HEK293 (cell line): ENCODE results near the gene UNC13A.

ENCODE experiments used
- CTCF ChIA-PET: fragments of 350-600 bp; formaldehyde crosslinking; extraction: SDS; loops from one replicate; lab custom pipeline; 2021; ENCODE audit warnings: antibody characterized with exemption; lab: Yijun Ruan, JAX
- POLR2A ChIA-PET: fragments of 300-600 bp; formaldehyde crosslinking; extraction: SDS; loops from one replicate; lab custom pipeline; 2020; ENCODE audit warnings: antibody characterized with exemption, inconsistent platforms; lab: Yijun Ruan, JAX
- H3K27ac ChIP-seq: fragments of 200-500 bp; sonication (Bioruptor generic); 2 replicates; pipeline ENCODE4 v1.5.1; 2014; ENCODE audit warnings: low read depth, low read length, control low read depth, inconsistent platforms; ENCODE audit errors: extremely low read depth
- H3K36me3 ChIP-seq, 2 experiments: fragments of 200-500 bp in 1 of 2; sonication (Bioruptor generic) in 1 of 2; 1 replicate in 1 of 2; 2 replicates in 1 of 2; pipeline ENCODE4 v1.5.1; 2014 to 2017; ENCODE audit warnings: inconsistent platforms in 2 of 2, low read length in 2 of 2; ENCODE audit not compliant: control insufficient read depth in 2 of 2, insufficient read depth in 1 of 2
- H3K4me1 ChIP-seq: fragments of 200-500 bp; sonication (Bioruptor generic); 2 replicates; pipeline ENCODE4 v1.5.1; 2014; ENCODE audit warnings: mild to moderate bottlenecking, low read length, inconsistent platforms; ENCODE audit not compliant: control insufficient read depth, insufficient read depth
- H3K4me3 ChIP-seq: 2 replicates; pipeline ENCODE4 v1.5.1; 2011; ENCODE audit warnings: low read depth, mild to moderate bottlenecking, control low read depth, low read length, moderate library complexity
- H3K9me3 ChIP-seq: fragments of 200-500 bp; sonication (Bioruptor generic); 2 replicates; pipeline ENCODE4 v1.5.1; 2014; ENCODE audit warnings: low read depth, low read length, inconsistent platforms; ENCODE audit not compliant: control insufficient read depth, insufficient read depth
- EGR2 ChIP-seq: fragments of 450-650 bp; formaldehyde crosslinking; IDR thresholded peaks from 2 replicates; pipeline ENCODE4 v1.5.1; 2016; ENCODE audit warnings: low read depth, missing biosample characterization, missing genetic modification characterization
- KLF1 ChIP-seq: fragments of 450-650 bp; formaldehyde crosslinking; IDR thresholded peaks from 2 replicates; pipeline ENCODE4 v1.5.1; 2016; ENCODE audit warnings: missing biosample characterization, missing genetic modification characterization
- KLF9 ChIP-seq: fragments of 450-650 bp; formaldehyde crosslinking; IDR thresholded peaks from 2 replicates; pipeline ENCODE4 v1.5.1; 2016; ENCODE audit warnings: missing biosample characterization, missing genetic modification characterization, low read depth
- MEIS1 ChIP-seq: sonication (generic); formaldehyde crosslinking; IDR thresholded peaks from 2 replicates; pipeline ENCODE4 v1.8.1; 2022; ENCODE audit warnings: missing genetic modification reagents, mild to moderate bottlenecking, borderline replicate concordance
- MZF1 ChIP-seq: fragments of 450-650 bp; formaldehyde crosslinking; IDR thresholded peaks from 2 replicates; pipeline ENCODE4 v1.5.1; 2017; ENCODE audit warnings: missing biosample characterization, missing genetic modification characterization, borderline replicate concordance
- OSR2 ChIP-seq: fragments of 450-650 bp; formaldehyde crosslinking; IDR thresholded peaks from 2 replicates; pipeline ENCODE4 v1.5.1; 2016; ENCODE audit warnings: missing biosample characterization, missing genetic modification characterization
- SP2 ChIP-seq: fragments of 450-650 bp; formaldehyde crosslinking; IDR thresholded peaks from 2 replicates; pipeline ENCODE4 v1.5.1; 2016; ENCODE audit warnings: missing biosample characterization, missing genetic modification characterization
- SP3 ChIP-seq: fragments of 450-650 bp; formaldehyde crosslinking; IDR thresholded peaks from 2 replicates; pipeline ENCODE4 v1.5.1; 2016; ENCODE audit warnings: missing biosample characterization, missing genetic modification characterization
- ZFHX2 ChIP-seq: fragments of 450-650 bp; formaldehyde crosslinking; conservative IDR thresholded peaks from 2 replicates; pipeline ENCODE4 v1.5.1; 2016; ENCODE audit warnings: missing biosample characterization, missing genetic modification characterization
- ZNF140 ChIP-seq: fragments of 450-650 bp; formaldehyde crosslinking; IDR thresholded peaks from 2 replicates; pipeline ENCODE4 v1.5.1; 2016; ENCODE audit warnings: missing biosample characterization, missing genetic modification characterization
- ZNF214 ChIP-seq: fragments of 450-650 bp; formaldehyde crosslinking; IDR thresholded peaks from 2 replicates; pipeline ENCODE4 v1.5.1; 2017; ENCODE audit warnings: missing biosample characterization, mild to moderate bottlenecking, missing genetic modification characterization, borderline replicate concordance
- ZNF302 ChIP-seq: fragments of 450-650 bp; formaldehyde crosslinking; IDR thresholded peaks from 2 replicates; pipeline ENCODE4 v1.5.1; 2016; ENCODE audit warnings: missing biosample characterization, missing genetic modification characterization, low read depth
- ZNF341 ChIP-seq: fragments of 450-650 bp; formaldehyde crosslinking; IDR thresholded peaks from 2 replicates; pipeline ENCODE4; 2016; ENCODE audit warnings: low read depth, missing biosample characterization, missing genetic modification characterization
- ZNF366 ChIP-seq: fragments of 450-650 bp; formaldehyde crosslinking; conservative IDR thresholded peaks from 2 replicates; pipeline ENCODE4 v1.5.1; 2016; ENCODE audit warnings: missing biosample characterization, missing genetic modification characterization
- ZNF549 ChIP-seq: fragments of 450-650 bp; IDR thresholded peaks from 2 replicates; pipeline ENCODE4 v1.5.1; 2018; ENCODE audit warnings: missing biosample characterization, missing genetic modification characterization, mild to moderate bottlenecking, inconsistent platforms, moderate library complexity
- ZNF600 ChIP-seq: fragments of 450-650 bp; formaldehyde crosslinking; IDR thresholded peaks from 2 replicates; pipeline ENCODE4 v1.5.1; 2016; ENCODE audit warnings: missing biosample characterization, missing genetic modification characterization
- ZNF621 ChIP-seq: fragments of 450-650 bp; formaldehyde crosslinking; IDR thresholded peaks from 2 replicates; pipeline ENCODE4 v1.5.1; 2017; ENCODE audit warnings: missing biosample characterization, missing genetic modification characterization
- ZNF776 ChIP-seq: fragments of 450-650 bp; formaldehyde crosslinking; IDR thresholded peaks from 2 replicates; pipeline ENCODE4 v1.5.0; 2017; ENCODE audit warnings: missing biosample characterization, missing genetic modification characterization, borderline replicate concordance
- ZNF785 ChIP-seq: fragments of 450-650 bp; formaldehyde crosslinking; IDR thresholded peaks from 2 replicates; pipeline ENCODE4 v1.5.1; 2016; ENCODE audit warnings: missing biosample characterization, missing genetic modification characterization
- ZNF837 ChIP-seq: fragments of 450-650 bp; formaldehyde crosslinking; IDR thresholded peaks from 2 replicates; pipeline ENCODE4 v1.5.1; 2016; ENCODE audit warnings: missing biosample characterization, missing genetic modification characterization
- ZSCAN30 ChIP-seq: fragments of 450-650 bp; IDR thresholded peaks from 2 replicates; pipeline ENCODE4 v1.5.1; 2018; ENCODE audit warnings: missing biosample characterization, mild to moderate bottlenecking, missing genetic modification characterization, moderate library complexity
- TF ChIP-seq, protein P1 (sequence below): fragments of 450-650 bp; formaldehyde crosslinking; IDR thresholded peaks from 2 replicates; pipeline ENCODE4 v1.5.1; 2016; ENCODE audit warnings: missing biosample characterization, missing genetic modification characterization
- TF ChIP-seq, protein P2 (sequence below): fragments of 450-650 bp; formaldehyde crosslinking; IDR thresholded peaks from 2 replicates; pipeline ENCODE4 v1.5.1; 2016; ENCODE audit warnings: missing biosample characterization, missing genetic modification characterization
- TF ChIP-seq, protein P3 (sequence below): fragments of 450-650 bp; formaldehyde crosslinking; IDR thresholded peaks from 2 replicates; pipeline ENCODE4 v1.5.1; 2016; ENCODE audit warnings: missing biosample characterization, missing genetic modification characterization
- TF ChIP-seq, protein P4 (sequence below): fragments of 450-650 bp; formaldehyde crosslinking; IDR thresholded peaks from 2 replicates; pipeline ENCODE4 v1.5.1; 2016; ENCODE audit warnings: missing biosample characterization, missing genetic modification characterization, low read depth

Gene UNC13A

DNA sequence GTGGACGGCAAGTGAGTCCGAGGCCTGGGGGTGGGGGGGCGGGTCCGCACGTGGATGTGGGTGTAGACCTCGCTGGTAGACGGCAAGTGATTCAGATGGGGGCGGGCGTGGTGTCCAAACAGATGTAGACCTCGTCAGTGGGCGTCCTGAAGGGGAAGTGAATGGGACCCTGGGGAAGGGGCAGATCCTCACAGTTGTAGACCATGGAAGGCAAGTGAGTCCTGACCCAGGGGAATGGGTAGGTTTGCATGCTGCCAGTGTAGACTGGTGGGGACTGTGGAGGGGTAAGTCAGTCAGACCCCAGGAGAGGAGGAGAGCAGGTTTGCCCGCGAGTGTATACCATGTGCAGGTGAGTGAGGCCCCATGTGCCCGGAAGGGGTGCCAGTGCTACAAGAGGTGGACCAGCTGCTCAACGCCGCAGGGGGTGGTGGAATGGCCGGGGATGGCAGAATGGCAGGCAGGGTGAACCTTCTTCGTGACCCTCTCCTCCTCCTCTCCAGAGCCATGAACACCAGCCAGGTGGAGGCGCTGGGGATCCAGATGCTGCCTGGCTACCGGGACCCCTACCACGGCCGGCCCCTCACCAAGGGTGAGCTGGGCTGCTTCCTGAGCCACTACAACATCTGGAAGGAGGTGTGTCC is 110.6 kb downstream of the UNC13A start:
- POLR2A ChIA-PET: interaction anchor here (0.6 to 1.1 kb wide), 4 partner anchors 10 to 164 kb away, joined by 3 to 5 read pairs (median 4); no protein-coding TSS in a partner anchor
- TF ChIP-seq ZNF341 (tag by site-specific recombination) (peak; percentile 69), KLF9 (peak; percentile 35; the same call in 1 of the 2 replicates), ZNF621 (tag by site-specific recombination) (no peak), ZFHX2 (tag by site-specific recombination) (0 out of 2 replicates have a peak, but pooled peaks have one; percentile 9), MEIS1 (CRISPR knock-in tag) (no peak), KLF1 (tag by site-specific recombination) (0 out of 2 replicates have a peak, but pooled peaks have one; percentile 7)
- TF ChIP-seq, protein P1, sequence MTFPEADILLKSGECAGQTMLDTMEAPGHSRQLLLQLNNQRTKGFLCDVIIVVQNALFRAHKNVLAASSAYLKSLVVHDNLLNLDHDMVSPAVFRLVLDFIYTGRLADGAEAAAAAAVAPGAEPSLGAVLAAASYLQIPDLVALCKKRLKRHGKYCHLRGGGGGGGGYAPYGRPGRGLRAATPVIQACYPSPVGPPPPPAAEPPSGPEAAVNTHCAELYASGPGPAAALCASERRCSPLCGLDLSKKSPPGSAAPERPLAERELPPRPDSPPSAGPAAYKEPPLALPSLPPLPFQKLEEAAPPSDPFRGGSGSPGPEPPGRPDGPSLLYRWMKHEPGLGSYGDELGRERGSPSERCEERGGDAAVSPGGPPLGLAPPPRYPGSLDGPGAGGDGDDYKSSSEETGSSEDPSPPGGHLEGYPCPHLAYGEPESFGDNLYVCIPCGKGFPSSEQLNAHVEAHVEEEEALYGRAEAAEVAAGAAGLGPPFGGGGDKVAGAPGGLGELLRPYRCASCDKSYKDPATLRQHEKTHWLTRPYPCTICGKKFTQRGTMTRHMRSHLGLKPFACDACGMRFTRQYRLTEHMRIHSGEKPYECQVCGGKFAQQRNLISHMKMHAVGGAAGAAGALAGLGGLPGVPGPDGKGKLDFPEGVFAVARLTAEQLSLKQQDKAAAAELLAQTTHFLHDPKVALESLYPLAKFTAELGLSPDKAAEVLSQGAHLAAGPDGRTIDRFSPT (tag by site-specific recombination): peak; percentile 40; the same call in 1 of the 2 replicates
- Histone ChIP-seq H3K36me3 (peaks cover 8 to 57% of the 10 kb centered on the region in 2 experiments; a peak in 2 of 3 replicates), H3K27ac (no peak overlapping the region), H3K9me3 (no peaks in the 10 kb centered on the region), H3K4me3 (no peak overlapping the region), H3K4me1 (no peaks in the 10 kb centered on the region)
- CTCF ChIA-PET: interaction anchor here (0.9 kb wide), 1 partner anchor 136 kb away, joined by 5 read pairs; no protein-coding TSS in a partner anchor

DNA sequence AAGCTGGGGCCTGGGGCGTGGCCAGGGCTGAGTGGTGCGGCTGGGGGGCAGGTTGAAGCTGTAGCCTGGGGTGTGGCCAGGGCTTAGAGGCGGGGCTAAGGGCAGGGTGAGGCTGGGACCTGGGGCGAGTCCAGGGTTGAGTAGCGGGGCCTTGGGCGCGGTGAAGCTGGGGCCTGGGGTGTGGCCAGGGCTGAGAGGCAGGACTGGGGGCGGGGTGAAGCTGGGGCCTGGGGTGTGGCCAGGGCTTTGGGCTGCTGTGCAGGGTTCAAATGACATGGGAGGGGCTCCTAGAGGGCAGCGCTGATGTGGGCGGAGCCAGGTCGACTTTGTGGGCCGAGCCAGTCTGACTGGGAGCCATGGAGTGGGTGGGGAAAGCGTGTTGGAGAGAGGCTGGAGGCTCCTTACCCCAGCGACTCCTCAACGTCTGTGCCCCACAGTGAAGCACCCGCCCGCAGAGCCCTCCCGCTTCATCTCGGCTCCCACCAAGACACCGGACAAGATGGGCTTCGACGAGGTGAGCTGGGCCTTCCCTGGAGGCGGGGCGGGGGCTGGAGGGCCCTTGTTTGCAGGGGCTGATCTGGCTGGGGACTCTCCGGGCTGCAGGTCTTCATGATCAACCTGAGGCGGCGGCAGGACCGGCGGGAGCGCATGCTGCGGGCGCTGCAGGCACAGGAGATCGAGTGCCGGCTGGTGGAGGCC is 111.2 kb downstream of the UNC13A start:
- Histone ChIP-seq H3K36me3 (peaks cover 11 to 57% of the 10 kb centered on the region in 2 experiments; a peak in 2 of 3 replicates), H3K4me3 (no peak overlapping the region), H3K27ac (no peak overlapping the region), H3K4me1 (no peaks in the 10 kb centered on the region), H3K9me3 (no peaks in the 10 kb centered on the region)
- ChIA-PET POLR2A (interaction anchor here (0.9 to 1.1 kb wide), 2 partner anchors 9 to 29 kb away, joined by 3 to 5 read pairs; no protein-coding TSS in a partner anchor), CTCF (interaction anchor here (0.8 to 1.6 kb wide), 5 partner anchors 24 to 207 kb away, joined by 3 to 5 read pairs (median 5); no protein-coding TSS in a partner anchor)
- TF ChIP-seq ZNF214 (tag by site-specific recombination): no peak
- peak; percentile 66 for TF ChIP-seq EGR2
- no peak for TF ChIP-seq ZNF366 (tag by site-specific recombination)
- TF ChIP-seq ZNF837 (tag by site-specific recombination): no peak
- no peak for TF ChIP-seq ZSCAN30 (tag by site-specific recombination)
- no peak for TF ChIP-seq ZNF776 (tag by site-specific recombination)
- no peak for TF ChIP-seq ZNF785
- peak; percentile 98 for TF ChIP-seq KLF1 (tag by site-specific recombination)
- peak; percentile 46; the same call in 1 of the 2 replicates for TF ChIP-seq ZFHX2 (tag by site-specific recombination)
- TF ChIP-seq SP2 (tag by site-specific recombination): peak; percentile 44
- TF ChIP-seq OSR2 (tag by site-specific recombination): no peak
- TF ChIP-seq, protein P2, sequence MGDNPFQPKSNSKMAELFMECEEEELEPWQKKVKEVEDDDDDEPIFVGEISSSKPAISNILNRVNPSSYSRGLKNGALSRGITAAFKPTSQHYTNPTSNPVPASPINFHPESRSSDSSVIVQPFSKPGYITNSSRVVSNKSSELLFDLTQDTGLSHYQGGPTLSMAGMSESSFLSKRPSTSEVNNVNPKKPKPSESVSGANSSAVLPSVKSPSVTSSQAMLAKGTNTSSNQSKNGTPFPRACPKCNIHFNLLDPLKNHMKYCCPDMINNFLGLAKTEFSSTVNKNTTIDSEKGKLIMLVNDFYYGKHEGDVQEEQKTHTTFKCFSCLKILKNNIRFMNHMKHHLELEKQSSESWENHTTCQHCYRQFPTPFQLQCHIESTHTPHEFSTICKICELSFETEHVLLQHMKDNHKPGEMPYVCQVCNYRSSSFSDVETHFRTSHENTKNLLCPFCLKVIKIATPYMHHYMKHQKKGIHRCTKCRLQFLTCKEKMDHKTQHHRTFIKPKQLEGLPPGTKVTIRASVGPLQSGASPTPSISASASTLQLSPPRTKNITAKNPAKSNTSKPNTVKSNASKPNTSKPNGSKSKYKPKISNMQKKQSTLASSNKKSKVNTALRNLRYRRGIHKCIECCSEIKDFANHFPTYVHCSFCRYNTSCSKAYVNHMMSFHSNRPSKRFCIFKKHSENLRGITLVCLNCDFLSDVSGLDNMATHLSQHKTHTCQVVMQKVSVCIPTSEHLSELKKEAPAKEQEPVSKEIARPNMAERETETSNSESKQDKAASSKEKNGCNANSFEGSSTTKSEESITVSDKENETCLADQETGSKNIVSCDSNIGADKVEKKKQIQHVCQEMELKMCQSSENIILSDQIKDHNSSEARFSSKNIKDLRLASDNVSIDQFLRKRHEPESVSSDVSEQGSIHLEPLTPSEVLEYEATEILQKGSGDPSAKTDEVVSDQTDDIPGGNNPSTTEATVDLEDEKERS (tag by site-specific recombination): no peak
- TF ChIP-seq, protein P3, sequence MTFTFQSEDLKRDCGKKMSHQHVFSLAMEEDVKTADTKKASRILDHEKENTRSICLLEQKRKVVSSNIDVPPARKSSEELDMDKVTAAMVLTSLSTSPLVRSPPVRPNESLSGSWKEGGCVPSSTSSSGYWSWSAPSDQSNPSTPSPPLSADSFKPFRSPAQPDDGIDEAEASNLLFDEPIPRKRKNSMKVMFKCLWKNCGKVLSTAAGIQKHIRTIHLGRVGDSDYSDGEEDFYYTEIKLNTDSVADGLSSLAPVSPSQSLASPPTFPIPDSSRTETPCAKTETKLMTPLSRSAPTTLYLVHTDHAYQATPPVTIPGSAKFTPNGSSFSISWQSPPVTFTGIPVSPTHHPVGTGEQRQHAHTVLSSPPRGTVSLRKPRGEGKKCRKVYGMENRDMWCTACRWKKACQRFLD (tag by site-specific recombination): no peak
- no peak for TF ChIP-seq ZNF549 (tag by site-specific recombination)
- no peak for TF ChIP-seq MZF1 (tag by site-specific recombination)
- TF ChIP-seq, protein P4, sequence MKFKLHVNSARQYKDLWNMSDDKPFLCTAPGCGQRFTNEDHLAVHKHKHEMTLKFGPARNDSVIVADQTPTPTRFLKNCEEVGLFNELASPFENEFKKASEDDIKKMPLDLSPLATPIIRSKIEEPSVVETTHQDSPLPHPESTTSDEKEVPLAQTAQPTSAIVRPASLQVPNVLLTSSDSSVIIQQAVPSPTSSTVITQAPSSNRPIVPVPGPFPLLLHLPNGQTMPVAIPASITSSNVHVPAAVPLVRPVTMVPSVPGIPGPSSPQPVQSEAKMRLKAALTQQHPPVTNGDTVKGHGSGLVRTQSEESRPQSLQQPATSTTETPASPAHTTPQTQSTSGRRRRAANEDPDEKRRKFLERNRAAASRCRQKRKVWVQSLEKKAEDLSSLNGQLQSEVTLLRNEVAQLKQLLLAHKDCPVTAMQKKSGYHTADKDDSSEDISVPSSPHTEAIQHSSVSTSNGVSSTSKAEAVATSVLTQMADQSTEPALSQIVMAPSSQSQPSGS: no peak
- 0 out of 2 replicates have a peak, but pooled peaks have one; percentile 11 for TF ChIP-seq SP3 (tag by site-specific recombination)
- no peak for TF ChIP-seq ZNF302 (tag by site-specific recombination)
- no peak for TF ChIP-seq ZNF600
- TF ChIP-seq ZNF140 (tag by site-specific recombination): no peak
